Stimulated activated CD8-positive, alpha-beta memory T cell treated with anti-CD3 and anti-CD28 coated beads, Interleukin-12 subunit alpha, Interleukin-12 subunit beta, amount 100 ng/mL, for 1 hour (primary cell): ENCODE data around the gene AFF2.
"Not testable (repeated sequence)": the region's sequence is repeated elsewhere in the genome, so short reads cannot be mapped to it uniquely, and the experiment has no call there.

ENCODE experiments used
- DNase-seq: peaks from one replicate; pipeline ENCODE4 v3.0.0-alpha.2; 2020; ENCODE audit warnings: low read depth

The AFF2 gene

DNA sequence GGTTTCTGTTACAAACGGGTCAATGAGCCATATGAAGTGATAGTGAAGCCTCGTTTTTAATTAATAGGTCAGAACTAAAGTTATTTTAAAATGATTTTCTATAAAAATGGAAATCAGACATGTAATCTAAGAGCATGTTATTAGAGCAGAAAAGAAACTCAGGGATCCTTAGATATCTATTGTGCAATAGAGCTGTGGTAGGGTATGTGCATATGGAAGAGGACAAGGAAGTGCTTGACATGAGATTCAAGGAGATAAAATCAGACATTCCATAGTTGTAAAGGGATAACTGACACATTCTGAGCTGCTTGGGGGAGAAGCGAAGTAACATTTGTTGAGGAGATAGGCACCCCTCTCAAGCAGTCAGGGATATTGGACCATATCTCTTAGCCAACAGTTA, 143.0 kb downstream of the AFF2 start:
- DNase-seq = no peak

DNA sequence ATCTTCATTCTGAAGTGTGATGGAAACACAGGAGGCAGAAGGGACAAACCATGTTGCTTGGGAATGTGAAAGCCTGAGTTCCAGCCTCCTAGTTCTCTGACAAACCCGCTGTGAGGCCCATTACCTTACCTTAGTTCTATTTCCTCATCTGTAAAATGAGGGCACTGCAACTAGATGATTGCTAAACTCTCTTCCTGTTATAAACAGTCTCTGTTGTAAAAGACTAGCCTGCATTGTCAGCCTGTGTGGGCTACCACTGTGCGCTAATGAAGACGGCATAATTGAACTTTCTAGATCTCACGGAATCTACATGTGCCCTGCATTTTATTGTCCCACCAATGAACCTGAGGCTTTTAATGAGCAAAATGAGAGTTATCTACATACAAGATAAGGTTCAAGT, 147.2 kb downstream of the AFF2 start:
- no peak for DNase-seq

DNA sequence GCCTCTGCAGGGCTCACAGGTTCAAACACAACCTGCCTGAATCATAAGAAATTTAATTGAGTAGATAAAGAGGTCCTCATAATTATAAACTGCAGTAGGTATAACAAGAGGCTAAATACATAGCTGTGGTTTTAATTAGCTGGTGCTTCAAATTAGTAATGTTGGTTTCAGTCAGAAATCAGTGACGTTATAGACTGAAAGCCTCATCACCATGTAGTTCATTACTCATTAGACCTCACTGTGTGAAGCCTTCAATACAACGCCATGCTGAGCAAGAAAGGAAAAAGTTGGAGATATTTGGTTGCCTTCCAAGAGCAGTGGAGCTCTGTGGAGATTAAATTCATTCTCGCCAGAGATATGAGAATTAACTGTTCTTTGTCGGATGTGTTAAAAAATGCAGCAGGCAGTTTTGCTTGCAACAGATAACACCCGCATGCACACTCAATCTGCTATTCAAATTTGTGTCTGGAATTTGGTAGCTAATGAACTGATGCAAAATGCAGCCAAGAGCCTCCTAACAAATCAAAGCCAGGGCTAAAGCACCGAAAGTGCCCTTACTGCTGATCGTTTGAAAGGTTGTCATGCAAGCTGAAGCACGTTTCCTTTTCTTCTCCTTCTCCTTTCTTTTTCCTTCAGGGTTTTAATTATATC, 148.9 kb downstream of the AFF2 start:
- no peak for DNase-seq

DNA sequence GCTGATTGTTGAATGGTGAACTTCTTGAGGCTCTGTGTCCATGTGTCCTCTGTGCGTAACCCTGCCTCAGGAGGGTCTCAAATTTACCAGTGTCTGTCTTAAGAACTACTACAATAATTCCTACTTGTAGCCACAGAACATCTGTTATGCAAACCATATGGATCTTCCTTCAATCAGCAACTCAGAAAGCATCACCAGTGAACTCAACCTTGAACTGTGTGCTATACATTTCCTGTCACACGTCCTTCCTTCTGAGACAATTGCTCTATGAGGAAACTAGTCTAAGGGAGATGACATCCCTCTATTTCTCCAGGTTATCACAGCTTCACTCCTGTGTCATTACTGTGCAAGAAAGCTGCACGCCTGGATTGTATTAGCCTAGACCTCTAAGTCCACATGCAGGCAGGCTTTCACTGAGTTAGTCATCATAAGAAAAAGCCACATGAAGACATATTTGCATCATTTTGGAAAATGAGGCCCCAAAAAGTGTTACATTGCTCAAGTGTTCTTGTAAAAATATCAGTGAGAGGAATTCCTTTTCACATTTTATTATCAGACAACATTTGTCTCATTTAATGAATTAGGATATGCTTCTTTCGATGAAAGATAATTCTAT, 157.8 kb downstream of the AFF2 start:
- no peak for DNase-seq

DNA sequence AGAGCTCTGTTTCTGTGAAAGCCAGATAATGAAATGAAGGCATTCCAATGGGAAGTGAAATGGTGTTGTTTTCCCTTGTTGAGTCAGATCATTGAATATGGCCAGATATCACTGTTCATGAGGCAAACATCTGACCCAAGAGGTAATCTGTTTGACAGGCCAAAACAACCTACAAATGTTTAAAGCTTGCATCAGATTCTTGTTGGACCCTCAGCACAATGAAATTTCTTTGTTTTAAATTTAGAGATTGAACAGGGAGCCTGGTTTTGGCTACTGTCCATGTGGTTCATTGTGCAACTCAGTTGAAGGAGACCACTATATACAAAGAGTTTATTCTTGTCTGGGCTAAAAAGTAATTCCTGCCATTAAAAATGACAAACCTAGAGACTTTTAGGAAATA, 159.1 kb downstream of the AFF2 start:
- no peak for DNase-seq

DNA sequence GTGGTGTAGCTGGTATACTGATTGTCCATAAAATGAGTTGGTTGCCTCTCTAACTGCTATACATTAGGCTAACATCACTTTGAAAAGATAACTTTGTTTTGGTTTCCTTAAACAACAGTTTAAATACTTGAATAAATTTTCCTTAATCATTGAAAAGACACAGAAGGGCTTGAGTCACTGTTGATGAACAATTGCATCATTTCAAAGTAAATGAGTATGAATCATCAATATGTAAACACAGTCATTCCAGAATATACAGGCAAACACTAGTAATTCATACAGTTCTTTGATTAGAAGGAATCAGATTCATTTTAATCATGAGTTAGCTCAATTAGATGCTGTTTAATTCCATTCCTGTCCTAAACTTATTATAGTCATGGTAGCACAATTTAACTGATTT, 160.6 kb downstream of the AFF2 start:
- DNase-seq = no peak

DNA sequence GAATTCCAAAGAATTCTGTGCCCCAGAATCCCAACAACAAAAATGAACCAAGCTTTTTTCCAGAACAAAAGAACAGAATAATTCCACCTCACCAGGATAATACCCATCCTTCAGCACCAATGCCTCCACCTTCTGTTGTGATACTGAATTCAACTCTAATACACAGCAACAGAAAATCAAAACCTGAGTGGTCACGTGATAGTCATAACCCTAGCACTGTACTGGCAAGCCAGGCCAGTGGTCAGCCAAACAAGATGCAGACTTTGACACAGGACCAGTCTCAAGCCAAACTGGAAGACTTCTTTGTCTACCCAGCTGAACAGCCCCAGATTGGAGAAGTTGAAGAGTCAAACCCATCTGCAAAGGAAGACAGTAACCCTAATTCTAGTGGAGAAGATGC, 161.6 kb downstream of the AFF2 start:
- no peak for DNase-seq

DNA sequence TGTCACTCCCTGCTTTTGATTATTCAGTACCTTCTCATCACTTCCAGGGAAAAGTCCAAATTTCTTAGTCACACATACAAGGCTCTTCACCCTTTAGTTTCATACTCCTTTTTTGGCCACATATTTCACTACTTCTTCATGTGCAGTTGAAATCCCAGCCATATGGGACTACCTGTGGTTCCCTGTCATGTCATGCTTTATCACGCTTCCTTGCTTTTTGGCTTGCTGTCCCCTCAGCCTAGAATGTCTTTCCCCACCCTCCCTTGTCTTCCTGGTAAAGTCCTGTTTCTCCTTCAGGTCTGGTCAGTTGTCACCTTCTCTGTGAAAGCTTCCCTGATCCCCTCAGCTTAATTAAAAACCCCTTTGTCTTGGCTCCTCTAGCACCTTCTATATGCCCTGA, 163.8 kb downstream of the AFF2 start:
- DNase-seq = no peak

DNA sequence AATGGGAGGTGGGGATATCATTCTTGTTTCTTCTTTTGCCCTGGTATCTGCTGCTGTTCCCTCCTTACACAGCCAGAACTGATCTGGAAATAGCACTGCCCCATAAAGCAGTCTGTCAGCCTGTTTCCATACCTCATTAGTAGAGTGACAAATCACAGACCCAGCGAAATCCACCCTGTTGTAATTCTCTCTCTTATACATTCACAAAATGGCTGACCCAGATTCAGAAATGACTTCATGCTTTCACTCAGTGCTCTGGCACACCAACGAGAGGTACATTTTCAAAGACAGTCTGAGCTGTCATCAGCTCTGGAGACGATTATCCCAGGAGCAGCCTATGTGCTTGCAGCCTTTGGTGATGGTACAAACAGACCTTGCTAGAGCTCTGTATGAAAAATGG, 164.6 kb downstream of the AFF2 start:
- DNase-seq = no peak

DNA sequence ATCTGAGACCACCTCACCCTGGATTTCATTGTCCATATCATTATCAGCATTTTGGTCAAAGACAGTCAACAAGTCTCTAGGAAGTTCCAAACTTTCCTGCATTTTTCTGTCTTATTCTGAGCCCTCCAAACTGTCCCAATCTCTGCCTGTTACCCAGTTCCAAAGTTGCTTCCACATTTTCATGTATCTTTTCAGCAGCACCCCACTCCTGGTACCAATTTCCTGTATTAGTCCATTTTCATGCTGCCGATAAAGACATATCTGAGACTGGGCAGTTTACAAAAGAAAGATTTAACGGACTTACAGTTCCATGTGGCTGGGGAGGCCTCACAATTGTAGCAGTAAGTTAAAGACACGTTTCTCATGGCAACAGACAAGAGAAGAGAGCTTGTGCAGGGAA, 168.8 kb downstream of the AFF2 start:
- DNase-seq = not testable (repeated sequence)

DNA sequence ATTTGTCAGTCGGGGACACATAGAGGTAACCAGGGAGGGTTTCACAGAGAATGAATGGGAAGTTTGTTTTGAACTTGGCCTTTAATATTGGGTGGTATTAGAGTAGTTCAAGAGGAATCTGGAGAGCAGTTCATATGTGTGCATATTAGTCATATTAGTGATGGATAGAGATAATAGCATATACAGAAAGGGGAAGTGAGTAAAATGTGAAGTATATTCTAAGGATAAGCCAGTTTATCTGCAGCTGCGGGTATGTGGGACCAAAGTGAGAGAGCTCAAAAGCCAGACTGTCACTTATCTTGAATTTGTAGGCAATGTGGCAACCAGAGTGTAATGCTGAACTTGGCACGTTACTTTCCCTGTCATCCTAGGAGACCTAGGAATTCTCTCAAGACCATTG, 169.9 kb downstream of the AFF2 start:
- DNase-seq = no peak

DNA sequence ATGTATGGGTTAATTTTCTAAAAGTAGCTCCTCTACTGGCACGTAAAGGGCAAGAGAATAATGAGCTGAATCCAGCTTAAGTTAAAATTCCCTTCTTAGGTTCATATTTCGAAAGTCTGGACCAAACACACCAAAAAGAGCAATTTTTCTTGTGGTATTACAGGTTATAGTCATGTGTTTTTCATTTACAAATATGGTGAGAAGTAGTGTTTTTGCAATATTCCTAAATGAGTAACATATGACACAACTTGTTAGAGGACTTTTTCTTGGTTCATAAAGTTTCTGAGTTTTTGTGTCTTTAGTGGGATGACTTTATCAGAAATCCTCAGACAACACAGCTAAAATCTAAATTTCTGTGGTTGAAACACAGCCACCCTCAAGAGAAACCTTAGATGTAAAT, 172.1 kb downstream of the AFF2 start:
- no peak for DNase-seq

DNA sequence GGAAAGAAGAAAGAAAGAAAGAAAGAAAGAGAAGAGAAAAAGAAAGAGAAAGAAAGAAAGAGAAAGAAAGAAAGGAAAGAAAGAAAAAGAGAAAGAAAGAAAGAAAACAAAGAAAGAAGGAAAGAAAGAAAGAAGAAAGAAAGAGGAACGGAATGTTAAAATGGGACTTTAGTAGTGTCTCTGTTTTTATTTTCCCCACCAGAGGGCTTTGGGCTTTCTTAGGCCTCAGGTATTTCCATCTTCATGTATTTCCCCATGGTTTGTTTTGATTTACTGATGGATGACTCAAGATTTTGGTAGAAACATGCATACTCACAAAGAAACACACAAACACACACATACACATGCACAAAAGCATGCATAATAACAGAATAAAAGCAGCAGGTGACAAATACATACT, 181.2 kb downstream of the AFF2 start:
- DNase-seq = no peak

DNA sequence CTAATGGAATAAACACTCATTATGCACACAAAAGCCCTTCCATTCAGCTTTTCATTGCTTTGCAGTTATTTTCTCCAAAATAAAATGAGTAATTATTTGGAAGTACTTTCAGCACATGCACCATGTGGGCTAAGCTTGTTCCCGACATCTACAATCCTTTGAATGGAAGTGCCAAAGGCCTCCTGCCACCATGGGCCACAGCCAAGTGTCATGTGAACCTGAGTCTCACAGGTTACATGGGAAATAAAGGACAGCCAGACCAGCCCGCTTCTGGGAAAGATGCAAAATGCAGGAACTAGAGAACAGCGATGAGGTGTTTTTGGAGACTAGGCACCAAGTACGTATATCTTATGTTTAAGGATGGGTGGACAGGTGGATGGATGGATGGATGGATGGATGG, 181.8 kb downstream of the AFF2 start:
- no peak for DNase-seq

DNA sequence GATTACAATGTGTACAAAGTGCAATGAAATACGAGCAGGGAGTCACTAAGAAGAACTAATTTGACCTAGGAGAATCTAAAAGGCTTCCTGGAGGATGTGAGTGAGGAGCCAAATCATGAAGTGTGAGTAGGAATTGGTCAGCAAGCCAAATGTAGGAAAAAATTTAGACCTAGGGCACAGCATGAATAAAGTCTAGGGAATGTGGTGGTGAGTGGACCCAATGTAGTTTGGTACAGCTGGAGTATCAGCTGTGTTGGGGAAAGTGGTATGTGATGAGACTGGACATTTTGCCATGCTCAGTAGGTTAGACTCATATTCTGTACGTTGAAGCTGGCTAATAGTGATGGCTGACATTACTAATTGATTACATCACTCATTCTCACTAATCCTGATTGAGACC, 191.0 kb downstream of the AFF2 start:
- DNase-seq = no peak

DNA sequence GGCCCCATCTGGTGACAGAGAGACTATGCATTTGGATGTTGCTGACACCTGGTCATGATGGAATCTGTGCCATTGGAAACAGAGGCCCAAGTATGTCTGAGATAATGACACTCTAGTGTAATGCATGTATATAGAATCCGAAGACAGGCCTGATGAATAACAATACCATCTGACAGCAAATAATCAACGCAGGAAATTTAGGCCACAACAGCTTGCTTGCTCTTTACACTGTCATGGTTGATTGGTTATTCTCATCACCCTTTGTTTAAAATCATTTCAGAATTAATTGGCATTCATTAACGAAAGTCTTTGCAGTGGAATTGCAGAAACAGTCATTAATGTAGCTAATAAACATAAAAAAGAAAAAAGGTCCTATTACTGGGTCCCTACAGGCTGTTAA, 194.8 kb downstream of the AFF2 start:
- no peak for DNase-seq

DNA sequence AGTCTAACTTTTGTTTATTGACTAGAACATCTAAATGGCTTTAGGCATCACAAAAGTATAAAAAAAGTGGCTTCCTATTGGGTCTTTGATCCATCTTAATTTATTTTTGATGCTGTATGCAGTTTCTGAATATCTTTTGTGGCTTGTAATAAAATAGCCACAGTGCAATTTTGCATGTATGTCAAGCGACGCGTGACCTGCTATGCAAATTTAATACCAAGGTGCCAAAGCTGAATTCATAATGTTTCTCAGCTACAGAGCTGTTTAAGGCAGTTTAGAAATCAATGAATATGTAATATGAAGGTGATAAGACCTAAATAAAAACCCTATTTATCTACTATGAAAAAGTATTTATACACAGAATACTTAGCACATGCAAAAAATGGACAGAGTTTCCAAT, 197.8 kb downstream of the AFF2 start:
- DNase-seq = no peak

DNA sequence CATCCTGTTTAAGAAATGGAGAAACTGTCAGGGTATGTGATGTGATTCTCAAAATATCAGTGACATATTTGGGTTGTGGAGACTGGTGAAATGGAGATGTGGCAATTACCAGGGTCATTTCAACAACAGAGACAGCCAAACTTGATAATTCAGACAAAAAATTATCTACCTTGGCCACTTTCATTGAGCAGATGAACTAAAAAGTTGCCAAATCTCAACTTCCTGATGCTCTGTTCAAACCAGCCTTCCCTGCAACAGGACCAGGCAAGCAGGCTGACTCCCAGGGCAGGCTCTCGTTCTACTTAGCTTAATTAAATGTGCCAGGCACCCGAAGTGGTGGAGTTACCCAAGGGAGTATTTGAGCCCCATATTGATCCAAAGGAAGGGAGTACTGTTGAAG, 199.6 kb downstream of the AFF2 start:
- no peak for DNase-seq

DNA sequence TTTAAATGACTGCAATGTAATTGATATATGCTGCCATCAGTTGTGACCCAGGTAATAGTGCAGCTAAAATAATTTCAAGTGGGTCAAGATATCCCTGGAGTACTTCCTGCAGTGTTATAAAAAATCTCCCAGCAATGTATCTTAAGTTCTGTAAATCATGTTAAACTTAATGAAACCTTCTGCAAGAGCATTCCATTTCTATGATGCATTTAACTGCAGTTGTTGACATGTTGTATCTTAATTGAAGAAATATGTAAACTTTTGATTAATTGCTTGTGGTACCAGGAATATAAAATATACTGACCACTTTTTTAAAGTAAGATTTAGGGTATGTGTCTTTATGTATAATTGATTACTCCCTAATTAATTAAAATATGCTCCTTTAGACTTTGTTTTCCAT, 213.6 kb downstream of the AFF2 start:
- no peak for DNase-seq

DNA sequence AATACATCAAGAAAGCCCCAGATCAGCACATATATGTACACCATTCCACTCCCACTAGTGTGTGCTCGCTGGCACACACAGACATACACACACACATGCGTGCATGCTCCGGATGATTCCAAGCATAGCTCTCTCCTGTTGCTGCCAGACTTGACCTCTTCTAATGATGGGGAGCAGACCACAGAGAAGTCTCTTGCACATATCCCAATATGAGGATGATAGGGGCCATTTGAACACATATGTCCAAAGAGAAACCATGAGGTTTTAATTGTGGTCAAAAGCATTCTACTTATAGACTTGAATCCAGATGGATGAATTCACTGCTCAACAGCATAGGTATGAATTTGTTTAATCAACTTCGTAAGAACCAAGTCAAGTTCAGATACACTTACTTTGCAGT, 214.9 kb downstream of the AFF2 start:
- no peak for DNase-seq

DNA sequence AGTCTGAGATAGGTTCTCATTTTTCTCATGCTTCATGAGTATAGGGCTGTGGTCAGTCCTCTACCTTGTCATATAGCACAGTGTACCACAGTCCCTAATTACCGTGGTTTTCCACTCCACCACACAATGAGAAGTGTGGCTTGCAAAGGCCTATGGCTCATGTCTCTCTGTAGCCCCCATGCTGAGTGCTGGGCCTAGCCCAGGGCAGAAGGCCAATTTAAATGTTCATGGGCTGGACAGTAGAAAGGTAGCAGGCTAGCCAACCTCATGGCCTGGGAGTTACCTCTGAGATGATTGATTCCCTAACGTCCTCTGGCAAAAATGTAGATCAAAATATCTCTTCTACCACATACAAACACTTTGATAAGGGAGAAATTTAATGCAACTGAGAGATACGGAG, 222.5 kb downstream of the AFF2 start:
- DNase-seq = no peak

DNA sequence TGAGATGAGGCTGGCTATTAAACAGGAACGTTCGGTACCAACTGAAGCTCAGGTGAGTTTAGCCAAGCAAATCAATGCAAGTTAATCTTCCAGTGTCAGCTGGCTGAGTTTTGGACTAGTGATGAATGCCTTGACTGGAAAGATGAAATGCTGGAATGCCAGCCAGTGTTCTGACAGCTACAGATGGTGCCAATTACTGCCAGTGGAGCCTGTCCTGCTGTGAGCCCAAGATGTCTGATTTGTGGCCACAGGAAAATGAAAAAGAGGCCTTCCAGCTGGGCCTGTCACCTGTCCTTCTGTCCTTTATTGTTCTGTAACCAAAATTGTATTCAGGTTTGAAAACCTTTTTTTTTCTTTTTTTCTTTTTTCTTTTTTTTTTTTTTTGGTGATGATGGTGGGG, 223.1 kb downstream of the AFF2 start:
- DNase-seq = no peak

DNA sequence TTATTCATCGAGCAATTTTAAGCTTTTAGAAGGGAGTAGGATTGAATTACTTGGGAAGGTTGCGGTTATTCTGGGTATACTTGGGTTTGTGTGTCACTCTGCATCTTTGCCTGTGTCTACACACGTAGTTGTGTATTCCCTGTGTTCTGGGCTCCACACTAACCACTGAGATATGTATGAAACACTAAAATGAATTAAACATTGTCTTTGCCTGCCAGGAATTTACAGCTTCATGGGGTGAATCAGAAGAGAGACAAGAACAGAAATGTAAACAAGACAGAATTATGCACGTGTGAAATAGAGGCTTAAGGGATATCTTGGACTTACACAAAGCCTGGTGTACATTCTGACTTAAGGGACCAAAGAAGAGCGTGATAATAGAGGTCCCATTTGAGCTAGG, 228.5 kb downstream of the AFF2 start:
- no peak for DNase-seq

DNA sequence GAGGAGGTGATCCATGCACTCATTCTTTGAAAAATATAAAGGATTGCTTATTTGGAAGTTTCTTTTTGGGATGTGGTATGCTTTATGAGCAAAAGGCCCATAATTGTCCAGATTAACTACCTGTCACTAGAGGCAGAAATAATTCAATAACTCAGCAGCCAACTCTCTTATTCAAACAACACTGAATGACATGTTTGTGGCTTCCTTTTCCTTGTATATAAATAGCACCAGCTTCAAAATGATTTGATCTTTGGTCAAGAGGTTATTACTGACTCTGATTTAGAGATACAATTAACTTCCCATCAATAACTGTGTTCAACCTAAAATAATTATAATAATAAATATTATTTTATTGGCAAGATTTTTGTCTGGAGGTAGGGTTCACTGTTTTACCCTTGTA, 232.3 kb downstream of the AFF2 start:
- no peak for DNase-seq

DNA sequence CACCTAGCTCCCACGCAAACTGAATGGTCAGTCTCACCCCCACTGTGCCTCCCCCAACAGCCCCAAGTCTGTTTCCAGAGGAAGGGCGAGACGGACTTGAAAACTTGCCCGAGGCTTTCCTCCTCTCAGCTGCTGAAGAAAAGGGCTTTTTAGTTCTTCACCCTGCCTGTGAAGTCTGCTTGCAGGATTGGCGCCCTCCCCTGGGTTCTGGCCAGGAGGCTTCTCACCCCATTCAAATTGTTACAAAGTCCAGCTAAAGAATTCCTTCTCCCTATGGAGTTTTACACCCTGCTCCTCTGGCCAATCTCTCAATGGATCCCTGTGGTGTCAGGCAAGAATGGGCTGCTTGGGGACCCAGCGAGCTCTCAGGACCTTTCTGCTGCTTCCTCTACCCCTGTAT, 241.0 kb downstream of the AFF2 start:
- DNase-seq = no peak
